Activated naive CD8-positive, alpha-beta T cell treated with anti-CD3 and anti-CD28 coated beads for 36 hours (primary cell): ENCODE measurements around the gene CMKLR1. TPM values are rescaled to one million over a fixed set of nuclear protein-coding genes. Genes with fewer than 3 reads are reported as not detected.

Experiments
- DNase-seq: peaks from one replicate; pipeline ENCODE4 v3.0.0; 2021
- H3K27ac Mint-ChIP-seq: one replicate; pipeline ENCODE4 v1.8.0; 2022; ENCODE audit warnings: mild to moderate bottlenecking, moderate library complexity, mixed read lengths
- H3K27me3 Mint-ChIP-seq: one replicate; pipeline ENCODE4 v1.8.0; 2022; ENCODE audit warnings: mild to moderate bottlenecking, mixed read lengths
- H3K36me3 Mint-ChIP-seq: one replicate; pipeline ENCODE4 v1.8.0; 2021; ENCODE audit warnings: mild to moderate bottlenecking, mixed read lengths
- H3K4me1 Mint-ChIP-seq: one replicate; pipeline ENCODE4 v1.8.0; 2021; ENCODE audit warnings: mixed read lengths
- H3K4me3 Mint-ChIP-seq: one replicate; pipeline ENCODE4 v1.8.0; 2022; ENCODE audit warnings: mild to moderate bottlenecking, moderate library complexity, mixed read lengths
- H3K9me3 Mint-ChIP-seq: one replicate; pipeline ENCODE4 v1.8.0; 2022; ENCODE audit warnings: mixed read lengths
- total RNA-seq, 2 experiments: library from RNA; stranded (reverse); gene quantifications; one replicate each; pipeline ENCODE4 v1.2.3, GENCODE V29; 2021

CMKLR1 gene
- total RNA-seq = not detected

GRCh38 chr12:108338915-108339657, at the start of gene CMKLR1:
TSS of gene CMKLR1 (minus strand) at chr12:108339311. CDS start at chr12:108293591, 45,720 bp downstream.
- no peak for DNase-seq
- Mint-ChIP-seq H3K4me1 (peaks cover 5% of the 10 kb centered on the region), H3K9me3 (no peaks in the 10 kb centered on the region), H3K27ac (no peak within 1 kb of the TSS), H3K27me3 (peaks cover 40% of the 10 kb centered on the region), H3K36me3 (no peaks in the 10 kb centered on the region), H3K4me3 (no peak within 1 kb of the TSS)

GRCh38 chr12:108387771-108388170, 48.7 kb upstream of the CMKLR1 start:
- Mint-ChIP-seq H3K9me3 (peaks cover 2% of the 10 kb centered on the region), H3K27ac (no peak overlapping the region), H3K27me3 (peaks cover 13% of the 10 kb centered on the region), H3K36me3 (no peaks in the 10 kb centered on the region), H3K4me1 (no peaks in the 10 kb centered on the region), H3K4me3 (no peak overlapping the region)
- no peak for DNase-seq

- Mint-ChIP-seq H3K9me3 (peaks cover 2% of the 10 kb centered on the region), H3K27me3 (peaks cover 9% of the 10 kb centered on the region), H3K4me3 (no peak overlapping the region), H3K36me3 (no peaks in the 10 kb centered on the region), H3K27ac (no peak overlapping the region), H3K4me1 (no peaks in the 10 kb centered on the region)
- no peak for DNase-seq
These were observed 47.7 kb upstream of the CMKLR1 start for GRCh38 chr12:108386709-108387360.

GRCh38 chr12:108382437-108382801, 43.3 kb upstream of the CMKLR1 start:
- Mint-ChIP-seq H3K9me3 (peaks cover 5% of the 10 kb centered on the region), H3K4me1 (no peaks in the 10 kb centered on the region), H3K27me3 (peaks cover 7% of the 10 kb centered on the region), H3K4me3 (no peak overlapping the region), H3K36me3 (no peaks in the 10 kb centered on the region), H3K27ac (no peak overlapping the region)
- DNase-seq = no peak

- Mint-ChIP-seq H3K27ac (no peak overlapping the region), H3K4me3 (no peak overlapping the region), H3K27me3 (peaks cover 6% of the 10 kb centered on the region), H3K9me3 (peaks cover 5% of the 10 kb centered on the region), H3K36me3 (no peaks in the 10 kb centered on the region), H3K4me1 (no peaks in the 10 kb centered on the region)
- no peak for DNase-seq
These were observed 42.8 kb upstream of the CMKLR1 start for GRCh38 chr12:108381787-108382436.

- H3K27me3 Mint-ChIP-seq = peaks cover 6% of the 10 kb centered on the region
- H3K4me1 Mint-ChIP-seq = no peaks in the 10 kb centered on the region
- no peak for DNase-seq
- H3K4me3 Mint-ChIP-seq = no peak overlapping the region
- H3K27ac Mint-ChIP-seq = no peak overlapping the region
- peaks cover 8% of the 10 kb centered on the region for H3K9me3 Mint-ChIP-seq
- H3K36me3 Mint-ChIP-seq = no peaks in the 10 kb centered on the region
These were observed 41.3 kb upstream of the CMKLR1 start for GRCh38 chr12:108380382-108380781.

- Mint-ChIP-seq H3K9me3 (peaks cover 8% of the 10 kb centered on the region), H3K27ac (no peak overlapping the region), H3K36me3 (no peaks in the 10 kb centered on the region), H3K27me3 (peaks cover 6% of the 10 kb centered on the region), H3K4me1 (no peaks in the 10 kb centered on the region), H3K4me3 (no peak overlapping the region)
- DNase-seq = no peak
These were observed 40.7 kb upstream of the CMKLR1 start for GRCh38 chr12:108379823-108380222.

GRCh38 chr12:108378926-108379325, 39.8 kb upstream of the CMKLR1 start:
- Mint-ChIP-seq H3K4me1 (no peaks in the 10 kb centered on the region), H3K9me3 (peaks cover 6% of the 10 kb centered on the region), H3K4me3 (no peak overlapping the region), H3K36me3 (no peaks in the 10 kb centered on the region), H3K27me3 (peaks cover 6% of the 10 kb centered on the region), H3K27ac (no peak overlapping the region)
- no peak for DNase-seq

- H3K27ac Mint-ChIP-seq = no peak overlapping the region
- H3K9me3 Mint-ChIP-seq = peaks cover 16% of the 10 kb centered on the region
- DNase-seq = no peak
- H3K27me3 Mint-ChIP-seq = peaks cover 11% of the 10 kb centered on the region
- no peak overlapping the region for H3K4me3 Mint-ChIP-seq
- no peaks in the 10 kb centered on the region for H3K4me1 Mint-ChIP-seq
- no peaks in the 10 kb centered on the region for H3K36me3 Mint-ChIP-seq
These were observed 38.1 kb upstream of the CMKLR1 start for GRCh38 chr12:108377260-108377659.

GRCh38 chr12:108375986-108376663, 37.0 kb upstream of the CMKLR1 start:
- H3K4me3 Mint-ChIP-seq = no peak overlapping the region
- no peaks in the 10 kb centered on the region for H3K36me3 Mint-ChIP-seq
- H3K9me3 Mint-ChIP-seq = peaks cover 16% of the 10 kb centered on the region
- no peak for DNase-seq
- H3K27me3 Mint-ChIP-seq = peaks cover 14% of the 10 kb centered on the region
- H3K4me1 Mint-ChIP-seq = no peaks in the 10 kb centered on the region
- H3K27ac Mint-ChIP-seq = no peak overlapping the region

GRCh38 chr12:108374596-108375320, 35.6 kb upstream of the CMKLR1 start:
- peaks cover 14% of the 10 kb centered on the region for H3K27me3 Mint-ChIP-seq
- no peaks in the 10 kb centered on the region for H3K4me1 Mint-ChIP-seq
- H3K9me3 Mint-ChIP-seq = peaks cover 16% of the 10 kb centered on the region
- DNase-seq = no peak
- no peak overlapping the region for H3K4me3 Mint-ChIP-seq
- H3K36me3 Mint-ChIP-seq = no peaks in the 10 kb centered on the region
- H3K27ac Mint-ChIP-seq = no peak overlapping the region

- no peak for DNase-seq
- H3K27ac Mint-ChIP-seq = no peak overlapping the region
- no peaks in the 10 kb centered on the region for H3K4me1 Mint-ChIP-seq
These were observed 34.0 kb upstream of the CMKLR1 start for GRCh38 chr12:108373111-108373510.

GRCh38 chr12:108371801-108372344, 32.8 kb upstream of the CMKLR1 start:
- H3K27me3 Mint-ChIP-seq = peaks cover 8% of the 10 kb centered on the region
- H3K27ac Mint-ChIP-seq = no peak overlapping the region
- H3K4me3 Mint-ChIP-seq = no peak overlapping the region
- H3K36me3 Mint-ChIP-seq = no peaks in the 10 kb centered on the region
- no peak for DNase-seq
- H3K4me1 Mint-ChIP-seq = no peaks in the 10 kb centered on the region
- peaks cover 13% of the 10 kb centered on the region for H3K9me3 Mint-ChIP-seq

More at GRCh38 chr12:108373111-108373510, 34.0 kb upstream of the CMKLR1 start:
- Mint-ChIP-seq H3K36me3 (no peaks in the 10 kb centered on the region), H3K4me3 (no peak overlapping the region), H3K9me3 (peaks cover 16% of the 10 kb centered on the region), H3K27me3 (peaks cover 14% of the 10 kb centered on the region)

- no peaks in the 10 kb centered on the region for H3K4me1 Mint-ChIP-seq
- no peak overlapping the region for H3K27ac Mint-ChIP-seq
- peaks cover 10% of the 10 kb centered on the region for H3K9me3 Mint-ChIP-seq
These were observed 31.3 kb upstream of the CMKLR1 start for GRCh38 chr12:108370415-108370814.

More at GRCh38 chr12:108370415-108370814, 31.3 kb upstream of the CMKLR1 start:
- no peaks in the 10 kb centered on the region for H3K36me3 Mint-ChIP-seq
- no peak overlapping the region for H3K4me3 Mint-ChIP-seq
- peaks cover 8% of the 10 kb centered on the region for H3K27me3 Mint-ChIP-seq
- DNase-seq = no peak
